ENCODE measurements around the gene EHMT1. TPM values are rescaled to one million over a fixed set of nuclear protein-coding genes. Genes with fewer than 3 reads are reported as not detected.

The EHMT1 gene
- total RNA-seq, 1 experiment from 2014 or later: 112 TPM

DNA sequence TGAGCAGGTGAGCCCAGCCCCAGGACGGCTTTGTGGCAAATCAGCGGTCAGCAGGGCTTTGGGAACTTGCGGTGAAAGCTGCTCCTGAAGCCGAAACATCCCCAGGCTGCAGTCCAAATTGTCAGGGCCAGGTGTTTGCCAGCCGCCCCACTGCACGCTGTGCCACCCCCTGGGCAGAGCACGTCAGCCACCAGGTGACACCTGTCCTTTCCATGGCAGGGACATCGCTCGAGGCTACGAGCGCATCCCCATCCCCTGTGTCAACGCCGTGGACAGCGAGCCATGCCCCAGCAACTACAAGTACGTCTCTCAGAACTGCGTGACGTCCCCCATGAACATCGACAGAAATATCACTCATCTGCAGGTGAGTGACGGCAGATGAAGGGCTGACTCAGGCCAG is 194.4 kb downstream of the EHMT1 start:
- H3K18ac ChIP-seq (ENCODE audit: insufficient read length, low read depth, low read length): no peak overlapping the region
- H2BK5ac ChIP-seq (ENCODE audit: insufficient read length, low read length): no peak overlapping the region
- no peak overlapping the region for H3K9ac ChIP-seq (ENCODE audit: extremely low read depth, insufficient read length, low read length)
- no peak overlapping the region for H3K14ac ChIP-seq (ENCODE audit: insufficient read depth, low read length)
- H4K20me1 ChIP-seq (ENCODE audit: control insufficient read depth, insufficient read depth, insufficient read length): no peaks in the 10 kb centered on the region
- H3K23ac ChIP-seq (ENCODE audit: insufficient read length, low read depth, low read length): no peak overlapping the region
- TF ChIP-seq, protein P1, sequence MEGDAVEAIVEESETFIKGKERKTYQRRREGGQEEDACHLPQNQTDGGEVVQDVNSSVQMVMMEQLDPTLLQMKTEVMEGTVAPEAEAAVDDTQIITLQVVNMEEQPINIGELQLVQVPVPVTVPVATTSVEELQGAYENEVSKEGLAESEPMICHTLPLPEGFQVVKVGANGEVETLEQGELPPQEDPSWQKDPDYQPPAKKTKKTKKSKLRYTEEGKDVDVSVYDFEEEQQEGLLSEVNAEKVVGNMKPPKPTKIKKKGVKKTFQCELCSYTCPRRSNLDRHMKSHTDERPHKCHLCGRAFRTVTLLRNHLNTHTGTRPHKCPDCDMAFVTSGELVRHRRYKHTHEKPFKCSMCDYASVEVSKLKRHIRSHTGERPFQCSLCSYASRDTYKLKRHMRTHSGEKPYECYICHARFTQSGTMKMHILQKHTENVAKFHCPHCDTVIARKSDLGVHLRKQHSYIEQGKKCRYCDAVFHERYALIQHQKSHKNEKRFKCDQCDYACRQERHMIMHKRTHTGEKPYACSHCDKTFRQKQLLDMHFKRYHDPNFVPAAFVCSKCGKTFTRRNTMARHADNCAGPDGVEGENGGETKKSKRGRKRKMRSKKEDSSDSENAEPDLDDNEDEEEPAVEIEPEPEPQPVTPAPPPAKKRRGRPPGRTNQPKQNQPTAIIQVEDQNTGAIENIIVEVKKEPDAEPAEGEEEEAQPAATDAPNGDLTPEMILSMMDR (conservative IDR thresholded peaks at IDR 0.05): no peak
- no peaks in the 10 kb centered on the region for H3K79me1 ChIP-seq (ENCODE audit: insufficient read depth, low read depth, low read length, poor library complexity, severe bottlenecking)
- no peak overlapping the region for H3T11ph ChIP-seq (ENCODE audit: low read length)
- Mint-ChIP-seq H3K9me3 (peaks cover 9 to 13% of the 10 kb centered on the region in 2 experiments), H3K27me3 (ENCODE audit: low read depth) (peaks cover 2% of the 10 kb centered on the region; the same call in 1 of the 2 replicates), H3K27ac (no peak overlapping the region), H3K4me1 (no peaks in the 10 kb centered on the region), H3K36me3 (ENCODE audit: insufficient read depth in 1 of 3, low read depth in 3 of 3) (peaks cover 49 to 69% (median 68%) of the 10 kb centered on the region in 3 experiments), H3K4me3 (no peak overlapping the region)
- no peak overlapping the region for H4K8ac ChIP-seq (replicated peaks; ENCODE audit: insufficient read length, low read depth, low read length)
- no peak overlapping the region for H2BK120ac ChIP-seq (ENCODE audit: low read depth, low read length, poor library complexity, severe bottlenecking)
- H2BK15ac ChIP-seq (ENCODE audit: low read depth, low read length): no peak overlapping the region
- H3K56ac ChIP-seq (ENCODE audit: insufficient read length, low read depth, low read length): no peak overlapping the region
- no peak for DNase-seq
- no peak overlapping the region for H2AK5ac ChIP-seq (ENCODE audit: insufficient read length, low read length)
- H3K27ac ChIP-seq (ENCODE audit: insufficient read length, low read depth, low read length): no peak overlapping the region
- no peaks in the 10 kb centered on the region for H3K4me1 ChIP-seq (ENCODE audit: insufficient read depth, low read length)
- H3K79me2 ChIP-seq (ENCODE audit: insufficient read depth, low read length): no peaks in the 10 kb centered on the region
- no peaks in the 10 kb centered on the region for H3K23me2 ChIP-seq (ENCODE audit: insufficient read length, low read depth, low read length, poor library complexity, severe bottlenecking)
- no peak overlapping the region for H2BK20ac ChIP-seq (ENCODE audit: low read depth, low read length, poor library complexity, severe bottlenecking)
- H4K91ac ChIP-seq (ENCODE audit: insufficient read length, low read depth, low read length): no peak overlapping the region
- H4K5ac ChIP-seq (ENCODE audit: insufficient read length, low read depth, low read length): no peak overlapping the region
- H3K4ac ChIP-seq (ENCODE audit: low read depth, low read length): no peak overlapping the region
- H2AFZ ChIP-seq (ENCODE audit: low read length): no peak overlapping the region
- WGBS (ENCODE audit: extremely low coverage, insufficient read length, low lambda C conversion rate): no CpG with 5 or more reads among the region's 19 CpGs
- no peaks in the 10 kb centered on the region for H3K27me3 ChIP-seq (ENCODE audit: insufficient read depth, low read length)
- H3K9me3 ChIP-seq (ENCODE audit: control insufficient read depth, low read depth, low read length): no peaks in the 10 kb centered on the region
- H2BK12ac ChIP-seq (ENCODE audit: insufficient read length, low read depth, low read length): no peak overlapping the region
- no peak overlapping the region for H3K4me2 ChIP-seq (ENCODE audit: insufficient read depth, insufficient read length, low read length)

Measured in H9 (cell line).